NK-92 treated with Interleukin-12 subunit alpha and Interleukin-12 subunit beta, amount 100 ng/mL, for 24 hours (cell line): ENCODE results near the gene TTLL11.

Experiments used
- DNase-seq: peaks from one replicate; lab custom pipeline; 2025; lab: John Stamatoyannopoulos, UW

The TTLL11 gene

DNA sequence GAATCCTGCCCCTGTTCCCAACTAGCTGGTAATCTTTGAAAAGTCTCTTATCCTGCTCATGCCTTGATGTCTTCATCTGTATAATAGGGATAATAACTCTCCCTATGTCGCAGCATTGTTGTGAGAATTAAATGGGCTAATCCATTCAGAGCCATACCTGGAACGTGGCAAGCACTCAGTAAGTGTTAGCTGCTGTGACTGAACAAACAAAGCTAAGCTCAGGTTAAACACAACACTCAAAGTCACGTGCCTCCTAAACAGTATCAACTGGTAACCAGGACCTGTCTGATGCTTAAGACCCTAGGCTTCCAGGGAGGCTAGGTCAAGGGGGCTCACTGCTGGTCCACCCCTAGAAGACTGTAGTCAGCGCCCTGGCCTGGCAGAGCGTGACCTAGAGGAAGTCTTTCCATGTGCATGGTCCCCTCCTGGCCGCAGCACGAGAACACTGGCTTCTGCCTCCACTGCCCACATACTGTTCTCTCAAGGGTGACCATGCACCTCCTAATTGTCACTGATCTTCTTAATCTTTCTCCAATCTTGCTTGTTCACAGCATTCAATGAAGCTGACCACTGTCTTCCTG is 211.1 kb downstream of the TTLL11 start:
- no peak for DNase-seq

DNA sequence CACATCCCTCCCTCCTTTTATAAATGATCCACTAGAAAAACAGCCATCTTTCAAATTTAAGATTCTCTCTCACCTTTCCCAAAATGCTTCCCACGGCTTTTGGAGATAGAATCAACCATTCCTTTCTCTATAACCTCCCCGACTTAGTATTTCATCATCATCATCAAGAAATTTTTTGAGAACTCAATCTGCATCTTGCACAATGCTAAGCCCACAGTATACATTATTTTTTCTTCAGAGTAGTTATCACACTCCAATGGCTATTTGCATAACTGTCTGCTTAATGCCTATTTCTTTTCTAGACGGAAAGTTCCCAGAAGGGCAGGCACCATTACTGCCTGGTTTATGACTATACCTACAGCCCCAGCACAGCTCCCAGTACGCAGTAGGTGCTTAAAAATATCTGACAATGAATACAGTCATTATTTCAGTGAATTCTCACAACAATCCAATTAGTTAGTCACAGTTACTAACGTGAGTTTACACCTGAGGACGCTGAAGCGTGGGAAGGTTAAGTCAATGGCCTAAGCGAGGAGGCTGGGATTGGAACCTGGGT is 212.7 kb downstream of the TTLL11 start:
- DNase-seq: no peak

DNA sequence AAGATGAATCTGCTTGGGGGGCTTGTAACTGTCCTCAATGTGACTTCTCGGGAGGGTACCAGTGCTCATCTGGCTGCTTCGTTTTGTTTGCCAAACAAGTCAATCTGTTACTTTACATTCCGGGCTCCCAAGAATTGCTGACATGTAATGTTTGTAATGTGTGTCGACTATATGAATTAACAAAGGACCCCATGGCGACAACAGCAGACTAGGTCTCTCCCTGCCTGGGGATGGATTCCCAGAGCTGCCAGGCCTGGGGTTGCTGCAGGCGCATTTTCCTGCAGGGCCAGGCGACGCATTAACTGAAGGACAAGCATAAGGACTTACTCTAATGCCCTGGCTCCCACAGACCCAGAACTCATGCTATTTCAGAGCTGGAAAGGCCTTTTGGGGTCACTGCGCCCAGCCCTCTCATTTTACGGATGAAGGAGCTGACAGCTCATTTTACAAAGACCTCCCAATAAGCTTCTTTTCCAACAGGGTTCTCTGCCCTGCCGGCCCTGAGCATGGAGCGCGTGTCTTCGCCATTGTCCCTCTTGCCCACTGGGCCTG is 214.8 kb downstream of the TTLL11 start:
- no peak for DNase-seq

DNA sequence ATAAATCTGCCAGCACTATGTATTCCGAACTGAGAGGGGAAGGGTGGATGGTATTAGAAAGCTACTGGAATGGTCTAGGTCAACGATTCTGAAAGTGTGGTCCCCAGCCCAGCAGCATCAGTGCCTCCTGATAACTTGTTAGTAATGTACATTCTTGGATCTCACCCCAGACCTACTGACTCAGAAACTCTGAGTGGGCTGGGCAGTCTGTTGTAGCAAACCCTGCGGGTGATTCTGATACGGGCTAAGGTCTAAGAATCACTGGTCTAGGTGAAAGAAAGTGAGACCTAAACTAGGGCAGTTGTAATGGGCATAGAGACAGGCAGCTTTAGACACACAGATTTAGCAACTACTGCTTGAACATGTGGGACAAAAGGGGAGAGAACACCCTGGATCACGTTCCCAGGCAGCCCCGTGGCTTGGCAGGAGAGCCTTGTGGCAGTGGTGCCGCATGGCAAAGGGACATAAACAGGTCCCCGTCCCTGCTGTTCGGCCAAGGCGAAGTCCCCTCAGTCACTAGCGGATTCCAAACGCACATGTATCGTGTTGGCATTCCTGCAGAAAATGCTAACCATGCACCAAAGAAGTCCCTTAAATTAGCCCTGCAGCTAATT is 216.3 kb downstream of the TTLL11 start:
- DNase-seq: no peak

DNA sequence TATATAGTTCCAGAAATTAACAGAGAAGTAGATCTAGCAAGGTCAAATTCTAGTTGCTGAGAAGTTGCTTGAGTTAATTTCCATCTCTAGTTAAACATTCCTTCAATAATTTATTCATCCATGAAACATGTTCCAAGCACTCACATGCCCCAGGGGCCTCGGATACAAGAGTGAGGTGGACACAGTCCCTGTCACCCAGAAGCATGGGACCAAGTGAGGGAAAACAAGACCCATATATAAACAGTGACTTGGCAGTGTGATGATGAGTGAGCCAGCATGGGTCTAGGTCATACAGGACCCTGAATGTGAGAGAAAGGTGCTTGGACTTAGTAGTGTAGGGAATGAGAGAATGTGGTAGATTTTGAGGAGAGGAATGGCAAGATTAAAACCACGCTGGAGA is 216.9 kb downstream of the TTLL11 start:
- no peak for DNase-seq

DNA sequence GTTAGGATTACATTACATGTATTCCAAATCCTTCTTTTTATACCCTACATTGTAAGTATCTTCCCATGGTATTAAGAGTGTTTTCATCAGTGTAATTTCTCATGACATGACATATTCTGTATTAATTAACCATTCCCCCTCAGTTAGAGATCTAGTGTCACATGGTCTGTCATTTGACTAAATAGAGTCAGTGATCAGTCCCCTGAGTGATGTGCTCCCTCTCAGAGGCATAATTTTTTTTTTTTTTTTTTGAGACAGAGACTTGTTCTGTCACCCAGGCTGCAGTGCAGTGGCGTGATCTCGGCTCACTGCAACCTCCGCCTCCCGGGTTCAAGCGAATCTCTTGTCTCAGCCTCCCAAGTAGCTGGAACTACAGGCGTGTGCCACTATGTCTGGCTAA is 218.6 kb downstream of the TTLL11 start:
- DNase-seq: no peak

DNA sequence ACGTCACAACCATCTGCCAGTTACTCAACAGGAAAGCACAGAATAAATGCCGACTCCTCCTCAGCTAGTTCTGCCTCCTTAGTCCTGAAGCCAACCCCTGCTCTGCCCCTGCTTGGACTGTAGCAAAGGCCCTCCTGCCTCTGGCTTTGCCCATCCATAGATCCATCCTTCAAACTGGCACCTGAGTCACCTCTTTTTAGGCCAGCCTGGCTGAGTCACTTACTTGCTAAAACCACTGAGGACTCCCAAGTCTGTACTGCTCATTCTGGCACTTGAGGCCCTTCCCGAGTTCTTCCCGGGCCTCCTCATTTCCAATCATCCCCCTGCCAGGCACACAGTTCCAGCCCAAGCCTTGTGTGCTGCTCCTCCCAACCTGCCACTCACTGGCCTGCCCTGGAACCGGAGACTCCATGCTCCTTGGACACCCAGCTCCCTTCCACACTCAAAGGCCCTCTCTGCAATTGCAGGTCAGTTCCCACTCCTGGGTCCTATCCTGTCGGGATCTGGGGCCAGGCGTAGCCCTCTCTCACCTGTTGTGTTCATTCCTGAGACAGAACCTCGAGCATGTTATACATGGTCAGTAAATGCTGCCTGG is 221.6 kb downstream of the TTLL11 start:
- no peak for DNase-seq

DNA sequence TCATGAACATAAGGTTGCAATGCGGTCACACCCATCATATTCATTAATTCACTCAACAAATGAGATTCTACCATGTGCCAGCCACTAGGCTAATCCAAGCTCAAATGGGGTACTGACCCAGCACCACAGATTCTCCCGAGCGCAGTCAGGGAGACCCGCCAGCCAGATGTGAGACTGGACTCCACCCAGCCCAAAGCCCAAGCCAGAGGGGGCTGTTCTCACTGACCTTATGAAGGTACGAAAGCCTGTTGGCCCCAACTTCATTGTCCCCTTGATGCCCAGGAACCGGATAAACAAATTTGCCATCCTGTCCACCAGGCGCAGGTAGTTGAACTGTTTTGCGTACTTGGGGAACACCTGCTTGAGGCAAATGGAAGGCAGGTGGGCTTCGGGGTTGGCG is 222.8 kb downstream of the TTLL11 start:
- no peak for DNase-seq

DNA sequence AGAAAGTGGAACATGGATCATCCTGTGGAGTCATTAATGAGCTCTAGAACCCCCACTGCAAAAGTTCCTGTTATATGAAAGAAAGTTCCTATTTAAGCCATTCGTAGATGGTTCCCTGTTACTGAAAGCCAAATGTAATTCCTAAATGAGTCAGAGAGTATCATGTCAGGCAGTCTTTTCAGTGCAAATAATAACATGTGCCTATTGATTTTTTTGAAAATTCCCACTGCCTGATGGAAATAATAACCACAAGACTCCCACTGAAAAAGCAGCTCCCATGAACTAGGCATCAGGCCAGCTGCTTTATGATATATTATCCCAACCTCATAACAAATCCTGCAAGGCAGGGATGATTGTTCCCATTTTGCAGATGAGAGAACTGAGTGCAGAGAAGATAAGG is 224.5 kb downstream of the TTLL11 start:
- no peak for DNase-seq

DNA sequence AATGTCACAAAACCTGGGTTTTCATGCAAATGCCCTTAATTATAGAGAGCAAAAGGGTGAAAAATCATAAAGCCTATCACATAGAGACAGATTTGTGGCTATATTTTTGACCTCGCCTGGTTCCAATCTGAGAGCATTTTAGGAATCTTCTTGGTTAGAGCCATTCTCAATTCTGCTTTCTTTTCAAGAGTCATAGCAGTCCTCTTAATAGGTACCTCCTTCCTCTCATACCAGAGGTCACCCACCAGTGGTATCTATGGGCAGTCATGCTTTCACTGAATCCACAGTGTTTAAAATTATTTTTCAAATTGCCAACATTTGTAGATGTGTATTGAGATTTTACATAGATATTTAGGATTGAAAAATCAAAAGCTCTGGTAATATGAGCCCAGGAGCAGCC is 226.2 kb downstream of the TTLL11 start:
- DNase-seq: no peak

DNA sequence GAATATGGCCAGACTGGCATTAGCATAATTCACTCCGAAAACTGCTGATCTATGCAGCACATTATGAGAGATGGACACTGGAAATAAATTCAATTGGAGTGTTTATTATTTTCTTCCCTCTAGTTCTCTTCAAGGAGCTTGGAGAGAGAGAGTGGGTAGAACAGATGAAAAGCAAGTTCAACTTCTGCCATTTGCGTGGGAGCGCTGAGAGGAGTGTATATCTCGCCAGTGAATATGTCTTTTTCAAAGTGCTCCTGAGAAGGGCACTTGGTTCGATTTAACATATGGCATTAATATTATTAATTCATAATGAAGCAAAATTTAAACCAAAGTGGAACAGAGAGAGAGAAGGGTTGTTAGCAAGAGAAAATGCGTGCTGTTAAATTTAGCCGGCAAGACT is 227.2 kb downstream of the TTLL11 start:
- no peak for DNase-seq

DNA sequence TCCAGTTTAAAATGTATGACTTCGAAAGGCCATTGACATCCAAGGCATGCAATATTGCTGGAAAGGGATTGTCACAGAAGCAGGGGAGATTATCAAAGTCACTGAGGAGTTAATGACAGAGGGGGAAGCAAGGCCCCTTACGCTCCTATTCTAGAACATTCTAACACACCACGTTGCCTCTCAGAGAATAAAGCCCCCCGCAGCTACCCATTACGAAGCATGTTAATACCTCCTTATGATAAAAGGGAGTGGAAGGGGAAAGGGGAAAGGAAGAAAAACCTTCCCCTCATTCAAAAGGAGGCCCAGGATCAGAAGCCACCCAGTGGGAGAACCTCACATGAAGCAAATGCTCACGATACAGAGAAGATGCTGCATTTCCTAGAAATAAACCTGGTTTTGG is 228.0 kb downstream of the TTLL11 start:
- no peak for DNase-seq

DNA sequence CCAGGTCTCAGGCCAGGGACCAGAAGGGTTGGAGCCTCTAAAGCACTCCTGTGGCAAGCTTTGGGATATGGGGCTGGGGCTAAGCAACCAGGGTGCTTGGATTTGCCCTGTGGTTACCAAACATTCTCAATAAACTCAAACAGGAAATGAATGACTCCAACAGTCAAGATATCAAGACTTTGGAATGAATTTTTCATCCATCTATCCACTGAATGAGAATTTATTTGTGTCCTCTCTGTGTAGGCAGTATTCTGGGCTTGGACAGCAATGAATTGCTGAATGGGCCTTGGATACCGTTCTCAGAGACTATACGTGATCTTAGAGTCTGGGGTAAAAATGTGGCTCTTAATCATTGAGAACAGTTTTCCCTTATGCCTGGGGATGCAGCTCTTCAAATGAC is 229.2 kb downstream of the TTLL11 start:
- no peak for DNase-seq

DNA sequence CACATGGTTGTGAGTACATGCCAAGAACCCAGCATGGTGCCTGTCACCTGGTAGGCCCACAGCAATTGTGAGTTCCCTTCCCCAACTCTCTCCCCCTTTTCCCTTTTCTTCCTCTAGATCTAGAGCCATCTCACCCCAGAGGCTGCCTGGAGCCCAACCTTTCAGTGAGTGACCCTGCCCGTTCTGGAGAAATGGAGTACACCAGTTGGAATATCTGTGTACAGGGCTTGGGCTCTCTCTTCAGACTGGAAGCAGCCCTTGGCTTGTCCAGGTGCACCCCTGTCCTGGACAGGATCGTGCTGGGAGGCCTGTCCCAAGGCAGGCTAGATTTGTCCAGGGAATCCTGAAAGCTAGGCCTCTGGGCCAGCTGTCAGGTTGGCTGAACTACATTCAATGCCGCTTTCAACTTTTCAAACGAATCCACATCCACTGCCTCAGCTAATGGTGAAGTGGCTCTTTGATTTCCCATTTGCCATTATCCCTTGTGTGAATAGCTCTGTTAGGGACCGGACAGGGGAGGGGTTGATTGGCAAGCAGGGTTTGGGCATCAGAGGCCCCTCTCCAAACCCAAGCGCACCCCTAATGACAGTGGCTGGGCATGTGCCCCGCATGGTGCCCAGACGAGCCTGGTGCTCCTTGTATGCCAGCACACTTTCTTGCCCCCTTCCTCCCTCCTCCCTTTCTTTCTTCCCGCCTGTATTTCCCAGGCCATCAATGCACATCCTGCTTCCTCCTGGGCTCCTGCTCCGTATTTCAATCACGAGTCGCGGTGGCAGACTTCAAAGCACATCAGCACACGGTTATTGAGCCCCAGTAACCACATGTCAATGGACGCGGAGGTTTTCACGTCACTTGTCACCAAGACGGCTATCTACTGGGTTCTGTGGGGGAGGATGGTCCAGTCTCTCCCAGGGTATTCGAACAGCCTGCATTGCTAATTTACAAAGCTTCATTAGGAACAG is 230.5 kb downstream of the TTLL11 start:
- DNase-seq: no peak

DNA sequence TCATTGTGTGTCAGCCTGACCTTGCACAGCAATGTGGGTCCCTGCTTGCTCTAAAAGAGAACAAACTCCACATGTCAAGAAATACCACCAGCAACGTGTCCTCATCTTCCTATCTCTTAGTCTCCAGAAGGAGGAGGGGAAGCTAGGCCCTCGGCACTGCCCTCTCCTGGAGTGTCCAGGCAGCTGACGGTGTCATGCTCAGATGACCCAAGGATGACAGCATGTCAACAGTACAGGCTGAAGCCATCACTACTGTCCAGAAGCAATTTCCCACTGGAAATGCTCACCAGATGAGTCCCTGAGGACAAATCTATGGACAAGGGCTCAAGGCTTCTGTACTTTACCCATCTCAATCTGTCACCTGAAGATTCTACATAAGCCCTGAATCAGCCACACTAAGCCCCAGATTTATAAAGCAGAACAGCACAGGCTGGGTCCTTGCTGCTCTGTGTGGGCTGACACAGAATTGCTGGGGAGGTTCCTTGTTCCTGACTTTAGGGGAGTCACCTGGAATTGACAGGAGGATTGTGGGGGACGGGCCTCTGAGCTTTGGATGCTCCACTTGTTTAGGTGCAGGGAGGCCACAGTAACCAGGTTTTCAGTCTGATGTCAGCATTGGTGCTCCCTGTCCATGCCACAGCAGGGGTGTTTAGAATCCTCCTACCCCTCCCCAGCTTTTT is 231.5 kb downstream of the TTLL11 start:
- no peak for DNase-seq

DNA sequence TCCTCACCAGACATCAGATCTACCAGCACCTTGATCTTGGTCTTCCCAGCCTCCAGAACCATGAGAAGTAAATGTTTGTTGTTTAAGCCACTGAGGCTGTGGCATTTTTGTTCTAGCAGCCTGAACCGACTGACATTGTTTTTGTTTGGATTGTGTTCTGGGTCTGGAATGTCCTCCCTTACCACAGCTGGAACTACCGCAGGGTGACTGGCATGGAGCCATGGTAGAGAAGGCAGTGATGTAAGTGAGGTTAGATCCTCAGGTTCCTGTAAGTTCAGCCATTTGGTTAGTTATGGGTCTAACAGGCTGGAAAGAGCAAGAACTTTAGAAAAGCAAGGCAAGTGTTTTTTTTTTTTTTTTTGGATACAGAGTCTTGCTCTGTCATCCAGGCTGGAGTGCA is 232.4 kb downstream of the TTLL11 start:
- no peak for DNase-seq

DNA sequence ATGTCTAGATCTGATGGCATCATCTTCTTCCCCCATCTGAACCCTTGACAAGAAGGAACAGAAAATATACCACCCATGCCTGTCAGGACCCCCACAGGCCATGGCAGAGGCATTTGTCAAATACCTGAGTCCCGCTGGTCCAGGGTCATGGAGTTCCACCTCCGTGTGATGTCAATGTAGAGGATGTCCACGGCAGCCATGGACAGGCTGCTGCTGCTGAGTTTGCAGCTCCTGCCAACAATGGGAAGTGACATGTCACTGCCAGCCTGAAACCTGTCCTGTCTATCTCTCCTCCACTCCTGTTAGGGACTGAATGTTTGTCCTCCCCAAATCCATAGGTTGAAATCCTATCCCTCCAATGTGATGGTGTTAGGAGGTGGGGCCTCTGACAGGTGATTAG is 232.9 kb downstream of the TTLL11 start:
- no peak for DNase-seq

DNA sequence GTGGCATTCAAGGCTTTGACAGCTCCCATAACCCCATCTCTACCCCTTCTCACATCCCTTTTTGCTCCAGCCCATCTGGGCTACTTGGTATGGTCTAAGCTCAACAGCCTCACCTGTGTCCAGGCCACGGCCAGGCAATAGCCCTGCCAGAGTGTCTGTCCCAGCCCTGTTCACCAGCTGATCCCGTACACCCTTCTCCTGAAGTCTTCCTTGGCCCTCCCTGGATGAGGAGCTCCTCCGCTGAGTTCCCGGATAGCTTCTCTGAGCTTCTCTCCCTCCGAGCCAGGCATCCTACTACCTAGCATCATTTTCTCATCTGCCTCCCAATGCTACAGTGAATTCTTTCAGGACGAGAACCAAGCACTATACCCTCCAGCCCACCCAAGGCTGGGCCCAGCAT is 233.5 kb downstream of the TTLL11 start:
- no peak for DNase-seq

DNA sequence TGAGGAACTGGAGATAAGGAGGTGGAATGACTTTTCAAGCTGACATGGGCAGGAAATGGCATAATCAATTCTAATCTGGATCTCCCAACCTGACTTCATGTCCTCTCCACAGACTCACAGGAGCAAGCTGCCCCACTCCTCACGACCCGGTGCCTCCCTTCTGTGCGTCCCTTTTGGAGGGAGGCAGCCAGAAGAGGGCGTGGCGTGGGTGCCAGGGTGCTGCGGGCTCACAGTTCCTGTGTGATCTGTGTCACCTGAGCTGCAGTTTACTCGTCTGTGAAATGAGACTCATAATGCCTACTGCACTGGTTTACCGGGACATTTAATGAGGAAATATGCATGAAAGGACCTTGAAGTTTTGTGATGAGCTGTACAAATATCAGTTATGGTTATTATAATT is 234.3 kb downstream of the TTLL11 start:
- no peak for DNase-seq

DNA sequence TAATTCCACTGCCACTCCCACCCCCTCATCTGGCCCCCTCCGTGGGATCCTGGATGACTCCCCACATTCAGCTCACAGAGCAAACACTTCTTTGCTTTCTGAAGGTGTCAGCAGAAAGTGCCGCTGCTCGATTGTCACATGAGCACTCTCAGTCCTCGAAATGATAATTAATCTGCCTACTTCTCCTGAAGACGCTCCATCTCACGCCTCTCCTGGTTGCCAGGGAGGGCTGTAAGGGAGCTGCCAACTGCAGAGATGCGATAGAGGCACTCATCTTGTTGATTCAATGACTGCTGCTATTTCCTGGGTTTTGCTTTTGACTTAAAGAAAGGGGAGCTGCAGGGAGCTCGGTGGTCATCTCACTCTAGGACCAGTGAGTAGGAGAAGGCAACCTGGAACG is 235.2 kb downstream of the TTLL11 start:
- DNase-seq: no peak

DNA sequence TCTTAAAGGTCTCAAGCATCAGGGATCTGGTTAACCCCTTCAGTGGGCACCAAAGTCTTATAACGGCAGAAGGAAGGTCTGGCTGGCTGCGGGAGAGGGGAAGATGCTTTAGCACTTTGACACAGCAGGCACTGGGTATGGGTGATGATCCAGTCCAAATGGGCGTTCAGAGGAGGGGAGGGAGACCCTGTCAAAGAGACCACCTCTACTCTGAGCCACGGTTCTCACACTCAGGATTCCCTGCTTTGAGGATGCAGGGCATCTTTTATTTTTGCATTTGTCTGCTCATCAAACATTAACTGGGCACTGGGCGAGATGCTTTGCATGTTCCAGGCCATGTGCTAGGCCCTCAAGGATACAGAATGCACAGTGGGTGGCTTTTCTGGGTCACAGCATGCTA is 237.6 kb downstream of the TTLL11 start:
- DNase-seq: no peak
